KOPT-K1 (cell line): ENCODE measurements around the gene NRG4.
"Not testable (repeated sequence)": the region's sequence is repeated elsewhere in the genome, so short reads cannot be mapped to it uniquely, and the experiment has no call there.

ENCODE experiments used
- H3K27ac ChIP-seq: fragments of 200-600 bp; sonication (generic); 2 replicates; pipeline ENCODE4 v1.5.1; 2016; ENCODE audit warnings: antibody characterized with exemption, mild to moderate bottlenecking, low read depth, low read length; ENCODE audit not compliant: poor library complexity, severe bottlenecking
- H3K36me3 ChIP-seq: fragments of 200-600 bp; sonication (generic); 2 replicates; pipeline ENCODE4 v1.5.1; 2017; ENCODE audit warnings: antibody characterized with exemption, mild to moderate bottlenecking, low read length, moderate library complexity; ENCODE audit not compliant: insufficient read depth
- H3K9me3 ChIP-seq: fragments of 200-600 bp; sonication (generic); 2 replicates; pipeline ENCODE4 v1.5.1; 2017; ENCODE audit warnings: antibody characterized with exemption, low read length, mild to moderate bottlenecking; ENCODE audit not compliant: insufficient read depth, poor library complexity, severe bottlenecking

Gene NRG4

DNA sequence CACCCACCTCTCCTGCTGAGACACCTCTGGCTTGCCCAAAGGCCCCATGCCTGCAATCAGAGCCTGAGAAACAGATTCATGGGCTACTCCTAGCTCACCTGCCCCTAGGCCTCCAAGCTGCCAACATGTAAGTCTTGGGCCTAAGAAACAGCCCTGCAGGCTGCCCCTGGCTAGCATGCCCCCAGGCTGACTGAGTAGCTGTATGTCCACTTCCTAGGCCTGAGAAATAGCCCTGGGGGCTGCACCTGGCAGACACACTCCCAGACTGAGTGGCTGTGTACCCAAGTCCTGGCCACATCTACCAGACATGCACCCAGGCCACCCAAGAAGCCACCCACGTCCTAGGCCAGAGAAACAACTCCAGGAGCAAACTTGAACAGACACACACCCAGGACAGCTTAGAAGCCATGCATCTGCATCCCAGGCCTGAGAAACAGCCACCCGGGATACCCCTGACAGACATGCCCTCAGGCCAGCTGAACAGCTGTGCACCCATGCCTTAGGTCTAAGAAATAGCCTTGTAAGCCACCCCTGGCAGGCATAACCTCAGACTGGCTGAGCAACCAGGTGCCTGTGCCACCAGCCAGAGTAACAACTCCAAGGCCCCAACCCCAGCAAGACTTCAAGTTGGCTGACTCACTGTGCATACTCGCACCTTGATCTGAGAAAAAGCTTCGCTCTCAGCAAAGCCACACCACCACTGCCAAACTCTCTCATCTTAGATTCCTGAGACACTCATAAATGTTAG, 12.0 kb upstream of the NRG4 start:
- Histone ChIP-seq H3K27ac (no peak overlapping the region), H3K9me3 (peaks cover 22% of the 10 kb centered on the region), H3K36me3 (no peaks in the 10 kb centered on the region)

DNA sequence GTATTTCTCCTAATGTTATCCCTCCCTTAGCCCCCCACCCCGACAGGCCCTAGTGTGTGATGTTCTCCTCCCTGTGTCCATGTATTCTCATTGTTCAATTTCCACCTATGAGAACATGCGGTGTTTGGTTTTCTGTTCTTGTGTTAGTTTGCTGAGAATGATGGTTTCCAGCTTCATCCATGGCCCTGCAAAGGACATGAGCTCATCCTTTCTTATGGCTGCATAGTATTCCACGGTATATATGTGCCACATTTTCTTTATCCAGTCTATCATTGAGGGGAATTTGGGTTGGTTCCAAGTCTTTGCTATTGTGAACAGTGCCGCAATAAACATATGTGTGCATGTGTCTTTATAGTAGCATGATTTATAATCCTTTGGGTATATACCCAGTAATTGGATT, 1.2 kb upstream of the NRG4 start:
- H3K36me3 ChIP-seq, H3K9me3 ChIP-seq, H3K27ac ChIP-seq: not testable (repeated sequence)

DNA sequence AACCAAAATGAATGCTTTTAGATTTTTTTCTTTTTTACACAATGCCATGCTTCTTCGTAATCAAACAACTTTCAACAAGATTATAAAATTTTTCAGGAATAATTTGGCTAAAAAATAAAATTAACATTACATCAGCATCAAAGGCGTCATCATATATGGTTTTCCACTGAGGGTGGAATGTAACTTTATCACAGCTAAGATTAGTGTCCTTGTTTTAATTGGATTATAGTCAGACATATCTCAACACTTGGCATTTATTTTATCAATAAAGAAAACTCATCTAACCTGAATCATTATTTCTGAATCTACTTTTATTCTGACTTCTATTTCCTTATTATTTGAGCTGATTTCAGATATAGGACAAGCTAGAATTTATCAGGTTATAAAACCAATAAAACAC, 1.6 kb downstream of the NRG4 start:
- H3K36me3 ChIP-seq: no peaks in the 10 kb centered on the region
- no peak overlapping the region for H3K27ac ChIP-seq
- H3K9me3 ChIP-seq: no peaks in the 10 kb centered on the region

GRCh38 chr15:76006136-76006778, 6.0 kb downstream of the NRG4 start:
- Histone ChIP-seq H3K27ac (no peak overlapping the region), H3K36me3 (no peaks in the 10 kb centered on the region)

GRCh38 chr15:76003364-76003763, 8.9 kb downstream of the NRG4 start:
- no peaks in the 10 kb centered on the region for H3K9me3 ChIP-seq
- no peak overlapping the region for H3K27ac ChIP-seq
- H3K36me3 ChIP-seq: no peaks in the 10 kb centered on the region

More at GRCh38 chr15:76006136-76006778, 6.0 kb downstream of the NRG4 start:
- H3K9me3 ChIP-seq: no peaks in the 10 kb centered on the region

GRCh38 chr15:75995611-75996010, 16.6 kb downstream of the NRG4 start:
- Histone ChIP-seq H3K36me3 (no peaks in the 10 kb centered on the region), H3K27ac (no peak overlapping the region), H3K9me3 (peaks cover 8% of the 10 kb centered on the region)

DNA sequence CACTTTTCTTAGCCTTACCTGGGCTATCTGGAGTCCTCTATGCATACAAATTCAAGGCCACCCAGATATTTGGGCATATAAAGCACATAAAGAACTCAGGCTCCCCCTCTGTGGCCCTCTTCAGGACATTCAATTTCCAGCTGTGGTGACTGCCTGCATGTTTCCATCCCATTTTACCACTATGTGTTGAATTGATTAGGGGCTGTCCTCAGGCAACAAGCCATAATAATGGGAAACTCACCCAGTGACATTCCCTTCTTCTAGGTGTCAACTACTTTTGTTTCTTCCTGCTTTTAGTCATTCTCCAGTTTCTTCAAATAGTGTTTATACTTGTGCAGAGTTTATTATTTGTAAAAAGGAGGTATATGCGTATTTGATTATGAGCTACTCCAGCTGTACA, 18.0 kb downstream of the NRG4 start:
- Histone ChIP-seq H3K36me3 (no peaks in the 10 kb centered on the region), H3K27ac (no peak overlapping the region), H3K9me3 (peaks cover 8% of the 10 kb centered on the region)

GRCh38 chr15:75992897-75993296, 19.3 kb downstream of the NRG4 start:
- H3K36me3 ChIP-seq: no peaks in the 10 kb centered on the region

GRCh38 chr15:75989875-75990274, 22.3 kb downstream of the NRG4 start:
- H3K27ac ChIP-seq: no peak overlapping the region
- H3K36me3 ChIP-seq: no peaks in the 10 kb centered on the region
- peaks cover 8% of the 10 kb centered on the region for H3K9me3 ChIP-seq

More at GRCh38 chr15:75992897-75993296, 19.3 kb downstream of the NRG4 start:
- Histone ChIP-seq H3K27ac (no peak overlapping the region), H3K9me3 (peaks cover 8% of the 10 kb centered on the region)

DNA sequence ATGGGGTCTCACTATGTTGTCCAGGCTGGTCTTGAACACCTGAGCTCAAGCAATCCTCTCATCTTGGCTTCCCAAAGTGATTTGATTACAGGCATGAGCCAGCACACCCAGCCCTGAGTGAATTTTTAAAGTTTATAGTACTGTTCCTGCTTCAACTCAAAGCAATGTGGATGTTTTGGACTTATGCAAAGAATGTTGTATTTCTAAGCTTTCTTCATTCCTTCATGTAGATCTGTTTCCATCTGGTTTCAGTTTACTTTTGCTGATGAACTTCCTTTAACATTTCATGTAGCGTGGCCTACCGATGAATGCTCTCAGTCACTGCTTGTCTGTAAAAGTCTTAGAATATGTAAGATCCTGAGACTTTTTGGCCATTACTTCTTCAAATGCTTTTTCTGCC, 23.2 kb downstream of the NRG4 start:
- peaks cover 8% of the 10 kb centered on the region for H3K9me3 ChIP-seq
- H3K27ac ChIP-seq: no peak overlapping the region
- H3K36me3 ChIP-seq: no peaks in the 10 kb centered on the region

- Histone ChIP-seq H3K27ac (no peak overlapping the region), H3K9me3 (no peaks in the 10 kb centered on the region), H3K36me3 (no peaks in the 10 kb centered on the region)
Measured at GRCh38 chr15:75985971-75986370, 26.3 kb downstream of the NRG4 start.

GRCh38 chr15:75984706-75985105, 27.5 kb downstream of the NRG4 start:
- H3K9me3 ChIP-seq, H3K27ac ChIP-seq, H3K36me3 ChIP-seq: not testable (repeated sequence)

DNA sequence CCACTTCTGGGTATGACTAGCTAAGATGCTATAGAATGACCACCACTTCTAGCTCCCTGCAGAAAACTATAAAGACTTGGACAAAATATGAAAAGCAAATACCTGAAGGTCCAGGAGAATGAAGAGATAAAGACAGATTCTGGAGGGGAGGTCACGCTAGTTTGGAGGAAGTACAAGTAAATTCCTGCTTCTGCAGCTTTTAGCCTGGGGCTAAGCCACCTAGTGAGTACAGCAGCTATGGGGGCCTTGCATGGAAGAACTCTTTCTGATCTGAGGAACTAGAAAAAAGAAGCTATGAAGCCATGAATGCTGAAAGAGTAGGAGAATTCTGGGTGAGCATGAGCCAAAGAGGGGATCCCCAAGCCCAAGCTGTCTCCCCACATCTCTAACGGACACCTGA, 29.8 kb downstream of the NRG4 start:
- no peaks in the 10 kb centered on the region for H3K9me3 ChIP-seq
- H3K36me3 ChIP-seq: no peaks in the 10 kb centered on the region
- H3K27ac ChIP-seq: no peak overlapping the region

DNA sequence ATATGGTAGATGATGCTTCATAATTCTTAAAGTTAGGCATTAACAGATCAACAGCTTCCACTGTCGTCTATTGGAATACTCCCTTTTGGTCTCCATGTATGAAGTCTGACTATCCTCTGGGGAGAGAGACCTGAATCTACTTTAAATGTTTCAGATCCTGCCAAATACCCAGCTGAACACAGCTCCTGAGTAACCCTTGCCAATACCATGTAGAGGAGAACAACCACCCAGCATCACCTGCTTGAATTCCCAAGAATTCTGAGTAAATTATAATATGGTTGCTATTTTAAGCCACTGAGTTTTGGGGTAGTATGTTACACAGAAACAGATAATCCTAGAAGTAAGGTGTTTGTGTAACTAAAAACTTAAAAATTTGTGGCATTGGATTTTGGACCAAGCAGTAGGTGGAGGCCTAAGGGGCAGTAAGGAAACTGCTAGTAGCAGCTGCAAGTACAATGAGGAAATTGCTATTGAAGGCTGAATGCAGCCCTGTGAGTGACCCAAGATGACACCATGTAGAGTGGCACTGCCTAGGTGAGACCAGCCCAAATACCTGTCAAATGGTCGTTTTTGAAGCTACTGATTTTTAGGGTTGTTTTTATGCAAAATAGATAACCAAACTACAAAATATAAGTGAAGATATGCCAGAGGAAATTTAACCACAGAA, 30.9 kb downstream of the NRG4 start:
- H3K36me3 ChIP-seq: no peaks in the 10 kb centered on the region
- H3K27ac ChIP-seq: no peak overlapping the region

DNA sequence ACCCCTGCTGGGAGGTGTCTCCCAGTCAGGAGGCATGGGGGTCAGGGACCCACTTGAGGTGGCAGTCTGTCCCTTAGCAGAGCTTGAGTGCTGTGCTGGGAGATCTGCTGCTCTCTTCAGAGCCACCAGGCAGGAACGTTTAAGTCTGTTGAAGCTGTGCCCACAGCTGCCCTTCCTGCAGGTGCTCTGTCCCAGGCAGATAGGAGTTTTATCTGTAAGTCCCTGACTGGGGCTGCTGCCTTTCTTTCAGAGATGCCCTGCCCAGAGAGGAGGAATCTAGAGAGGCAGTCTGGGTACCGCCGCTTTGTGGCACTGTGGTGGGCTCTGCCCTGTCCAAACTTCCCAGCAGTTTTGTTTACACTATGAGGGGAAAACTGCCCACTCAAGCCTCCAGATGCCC, 35.5 kb downstream of the NRG4 start:
- not testable (repeated sequence) for H3K36me3 ChIP-seq, H3K9me3 ChIP-seq, H3K27ac ChIP-seq

More for the DNA sequence above, 30.9 kb downstream of the NRG4 start:
- H3K9me3 ChIP-seq: no peaks in the 10 kb centered on the region
